GM23338 (cell line): ENCODE measurements around the gene BTN1A1.

Experiments used
- CREB1 ChIP-seq: fragments of 250-450 bp; sonication (Bioruptor Pico); IDR thresholded peaks from 2 replicates; pipeline ENCODE4 v1.5.0; 2020; ENCODE audit warnings: low read depth, mild to moderate bottlenecking, moderate library complexity
- EZH2 ChIP-seq: fragments of 200-600 bp; sonication (generic); IDR thresholded peaks from one replicate; pipeline ENCODE4 v1.8.0; 2017; ENCODE audit warnings: antibody characterized with exemption, mild to moderate bottlenecking, low read depth; ENCODE audit not compliant: unreplicated experiment
- EZH2phosphoT487 ChIP-seq: fragments of 200-600 bp; sonication (generic); IDR thresholded peaks from one replicate; pipeline ENCODE4 v1.8.1; 2018; ENCODE audit warnings: antibody characterized with exemption; ENCODE audit not compliant: unreplicated experiment
- JUNB ChIP-seq: IDR thresholded peaks from one replicate; pipeline ENCODE4 v1.6.1; 2016; ENCODE audit warnings: antibody characterized with exemption; ENCODE audit not compliant: unreplicated experiment
- NANOG ChIP-seq: IDR thresholded peaks from 2 replicates; pipeline ENCODE4 v1.6.1; 2016; ENCODE audit warnings: antibody characterized with exemption, borderline replicate concordance
- POLR2AphosphoS5 ChIP-seq: IDR thresholded peaks from 2 replicates; pipeline ENCODE4 v1.6.1; 2016; ENCODE audit warnings: antibody characterized with exemption, low read depth
- REST ChIP-seq: IDR thresholded peaks from one replicate; pipeline ENCODE4 v1.6.1; 2018; ENCODE audit warnings: antibody characterized with exemption; ENCODE audit not compliant: unreplicated experiment
- STAT1 ChIP-seq: IDR thresholded peaks from one replicate; pipeline ENCODE4 v1.6.1; 2016; ENCODE audit warnings: antibody characterized with exemption; ENCODE audit not compliant: unreplicated experiment
- TF ChIP-seq, protein P1 (sequence below), 2 experiments: fragments of 200-600 bp in 1 of 2; sonication (generic) in 1 of 2; conservative IDR thresholded peaks; 2 replicates each; pipeline versions ENCODE4 v1.5.1 to v1.6.1; 2016 to 2017; ENCODE audit warnings: antibody characterized with exemption in 2 of 2, low read depth in 2 of 2, mild to moderate bottlenecking in 2 of 2, moderate library complexity in 1 of 2
- TF ChIP-seq, protein P2 (sequence below): IDR thresholded peaks from 2 replicates; pipeline ENCODE4 v1.6.1; 2016; ENCODE audit warnings: antibody characterized with exemption

- TF ChIP-seq, protein P1, sequence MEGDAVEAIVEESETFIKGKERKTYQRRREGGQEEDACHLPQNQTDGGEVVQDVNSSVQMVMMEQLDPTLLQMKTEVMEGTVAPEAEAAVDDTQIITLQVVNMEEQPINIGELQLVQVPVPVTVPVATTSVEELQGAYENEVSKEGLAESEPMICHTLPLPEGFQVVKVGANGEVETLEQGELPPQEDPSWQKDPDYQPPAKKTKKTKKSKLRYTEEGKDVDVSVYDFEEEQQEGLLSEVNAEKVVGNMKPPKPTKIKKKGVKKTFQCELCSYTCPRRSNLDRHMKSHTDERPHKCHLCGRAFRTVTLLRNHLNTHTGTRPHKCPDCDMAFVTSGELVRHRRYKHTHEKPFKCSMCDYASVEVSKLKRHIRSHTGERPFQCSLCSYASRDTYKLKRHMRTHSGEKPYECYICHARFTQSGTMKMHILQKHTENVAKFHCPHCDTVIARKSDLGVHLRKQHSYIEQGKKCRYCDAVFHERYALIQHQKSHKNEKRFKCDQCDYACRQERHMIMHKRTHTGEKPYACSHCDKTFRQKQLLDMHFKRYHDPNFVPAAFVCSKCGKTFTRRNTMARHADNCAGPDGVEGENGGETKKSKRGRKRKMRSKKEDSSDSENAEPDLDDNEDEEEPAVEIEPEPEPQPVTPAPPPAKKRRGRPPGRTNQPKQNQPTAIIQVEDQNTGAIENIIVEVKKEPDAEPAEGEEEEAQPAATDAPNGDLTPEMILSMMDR (conservative IDR thresholded peaks at IDR 0.05; ENCODE audit: low read depth in 2 of 2) = no peak
- TF ChIP-seq POLR2AphosphoS5 = no peak
- no peak for TF ChIP-seq EZH2phosphoT487
- TF ChIP-seq CREB1 = no peak
- TF ChIP-seq STAT1 = no peak
- no peak for TF ChIP-seq REST
- TF ChIP-seq EZH2 = no peak
- TF ChIP-seq JUNB = no peak
- TF ChIP-seq, protein P2, sequence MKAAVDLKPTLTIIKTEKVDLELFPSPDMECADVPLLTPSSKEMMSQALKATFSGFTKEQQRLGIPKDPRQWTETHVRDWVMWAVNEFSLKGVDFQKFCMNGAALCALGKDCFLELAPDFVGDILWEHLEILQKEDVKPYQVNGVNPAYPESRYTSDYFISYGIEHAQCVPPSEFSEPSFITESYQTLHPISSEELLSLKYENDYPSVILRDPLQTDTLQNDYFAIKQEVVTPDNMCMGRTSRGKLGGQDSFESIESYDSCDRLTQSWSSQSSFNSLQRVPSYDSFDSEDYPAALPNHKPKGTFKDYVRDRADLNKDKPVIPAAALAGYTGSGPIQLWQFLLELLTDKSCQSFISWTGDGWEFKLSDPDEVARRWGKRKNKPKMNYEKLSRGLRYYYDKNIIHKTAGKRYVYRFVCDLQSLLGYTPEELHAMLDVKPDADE = no peak
- no peak for TF ChIP-seq NANOG
These were observed 24.7 kb downstream of the BTN1A1 start for GRCh38 chr6:26524722-26525370.
